GM23338 (cell line): Measurements from ENCODE around the gene C5orf47. TPM values are rescaled to one million over a fixed set of nuclear protein-coding genes. Genes with fewer than 3 reads are reported as not detected.

ENCODE experiments used
- ATAC-seq: fragments of 200-7000 bp; cut with Tn5 transposase; 3 replicates; pipeline ENCODE4 v1.9.1; 2020
- DNase-seq: peaks from one replicate; pipeline ENCODE4 v3.0.0-alpha.2; 2015; ENCODE audit warnings: low spot score
- H2AFZ ChIP-seq: fragments of 200-600 bp; sonication (generic); 2 replicates; pipeline ENCODE4 v1.8.0; 2016; ENCODE audit warnings: antibody characterized with exemption, mild to moderate bottlenecking, moderate library complexity
- H3F3A ChIP-seq: fragments of 200-600 bp; sonication (generic); replicated peaks from 2 replicates; pipeline ENCODE4 v1.8.0; 2017; ENCODE audit warnings: antibody characterized with exemption, mixed run types, low read depth
- H3K27ac ChIP-seq: fragments of 200-600 bp; sonication (generic); 2 replicates; pipeline ENCODE4 v1.6.1; 2016; ENCODE audit warnings: low read depth
- H3K27me3 ChIP-seq: fragments of 200-600 bp; sonication (generic); 2 replicates; pipeline ENCODE4 v1.8.0; 2016; ENCODE audit warnings: mild to moderate bottlenecking, mixed run types, moderate library complexity; ENCODE audit not compliant: insufficient read depth
- H3K36me3 ChIP-seq: fragments of 200-600 bp; sonication (generic); 2 replicates; pipeline ENCODE4 v1.8.0; 2016; ENCODE audit warnings: mild to moderate bottlenecking; ENCODE audit not compliant: insufficient read depth
- H3K4me1 ChIP-seq: fragments of 200-600 bp; sonication (generic); 2 replicates; pipeline ENCODE4 v1.8.0; 2016; ENCODE audit warnings: mild to moderate bottlenecking, moderate library complexity; ENCODE audit not compliant: insufficient read depth
- H3K4me2 ChIP-seq: fragments of 200-600 bp; sonication (generic); 2 replicates; pipeline ENCODE4 v1.7.1; 2017; ENCODE audit warnings: mixed run types
- H3K4me3 ChIP-seq: fragments of 200-600 bp; sonication (generic); 2 replicates; pipeline ENCODE4 v1.6.1; 2016; ENCODE audit warnings: mixed run types
- H3K79me2 ChIP-seq: fragments of 200-600 bp; sonication (generic); replicated peaks from 2 replicates; pipeline ENCODE4 v1.8.0; 2017; ENCODE audit warnings: mild to moderate bottlenecking; ENCODE audit not compliant: insufficient read depth
- H3K9me2 ChIP-seq: fragments of 200-600 bp; sonication (generic); 2 replicates; pipeline ENCODE4 v1.8.0; 2017; ENCODE audit not compliant: insufficient read depth
- H4K20me1 ChIP-seq: fragments of 200-600 bp; sonication (generic); replicated peaks from 2 replicates; pipeline ENCODE4 v1.8.0; 2017; ENCODE audit warnings: mild to moderate bottlenecking; ENCODE audit not compliant: insufficient read depth
- H3K27ac Mint-ChIP-seq: 2 replicates; pipeline ENCODE4 v1.8.0; 2020; ENCODE audit warnings: inconsistent platforms, mild to moderate bottlenecking, moderate library complexity, mixed read lengths
- H3K27me3 Mint-ChIP-seq: 3 replicates; pipeline ENCODE4 v1.8.0; 2022; ENCODE audit warnings: low read depth, mild to moderate bottlenecking, moderate library complexity, mixed read lengths, inconsistent platforms; ENCODE audit not compliant: insufficient read depth, poor library complexity
- H3K36me3 Mint-ChIP-seq: 3 replicates; pipeline ENCODE4 v1.8.0; 2021; ENCODE audit warnings: low read depth, mild to moderate bottlenecking, inconsistent platforms, moderate library complexity, mixed read lengths
- H3K4me1 Mint-ChIP-seq: 3 replicates; pipeline ENCODE4 v1.8.0; 2020; ENCODE audit warnings: mild to moderate bottlenecking, inconsistent platforms, mixed read lengths
- H3K4me3 Mint-ChIP-seq: 3 replicates; pipeline ENCODE4 v1.8.0; 2021; ENCODE audit warnings: moderate library complexity, mild to moderate bottlenecking, inconsistent platforms, mixed read lengths
- H3K9me3 Mint-ChIP-seq: 3 replicates; pipeline ENCODE4 v1.8.0; 2020; ENCODE audit warnings: moderate library complexity, mild to moderate bottlenecking, inconsistent platforms, mixed read lengths
- CREB1 ChIP-seq: fragments of 250-450 bp; sonication (Bioruptor Pico); IDR thresholded peaks from 2 replicates; pipeline ENCODE4 v1.5.0; 2020; ENCODE audit warnings: low read depth, mild to moderate bottlenecking, moderate library complexity
- EZH2 ChIP-seq: fragments of 200-600 bp; sonication (generic); IDR thresholded peaks from one replicate; pipeline ENCODE4 v1.8.0; 2017; ENCODE audit warnings: antibody characterized with exemption, mild to moderate bottlenecking, low read depth; ENCODE audit not compliant: unreplicated experiment
- EZH2phosphoT487 ChIP-seq: fragments of 200-600 bp; sonication (generic); IDR thresholded peaks from one replicate; pipeline ENCODE4 v1.8.1; 2018; ENCODE audit warnings: antibody characterized with exemption; ENCODE audit not compliant: unreplicated experiment
- JUNB ChIP-seq: IDR thresholded peaks from one replicate; pipeline ENCODE4 v1.6.1; 2016; ENCODE audit warnings: antibody characterized with exemption; ENCODE audit not compliant: unreplicated experiment
- STAT1 ChIP-seq: IDR thresholded peaks from one replicate; pipeline ENCODE4 v1.6.1; 2016; ENCODE audit warnings: antibody characterized with exemption; ENCODE audit not compliant: unreplicated experiment
- polyA plus RNA-seq: library from polyadenylated mRNA; unstranded; fragments of >200 nt; fragmentation: Nextera tagmentation; extraction: Ambion mirVana; gene quantifications from 2 replicates; pipeline ENCODE4 v1.2.1, GENCODE V29; 2016
- total RNA-seq: library from RNA; depleted of rRNA; stranded (reverse); fragments of >200 nt; shearing (Covaris generic); gene quantifications from 2 replicates; pipeline ENCODE4 v1.2.3, GENCODE V29; 2014
- TF ChIP-seq, protein P1 (sequence below): IDR thresholded peaks from 2 replicates; pipeline ENCODE4 v1.6.1; 2016; ENCODE audit warnings: antibody characterized with exemption
- TF ChIP-seq, protein P2 (sequence below): fragments of 250-450 bp; sonication (Bioruptor Pico); IDR thresholded peaks from 2 replicates; pipeline ENCODE4 v1.5.0; 2020; ENCODE audit warnings: mild to moderate bottlenecking, moderate library complexity
- TF ChIP-seq, protein P3 (sequence below): IDR thresholded peaks from one replicate; pipeline ENCODE4 v1.6.1; 2018; ENCODE audit warnings: antibody characterized with exemption; ENCODE audit not compliant: unreplicated experiment
- TF ChIP-seq, protein P4 (sequence below), 2 experiments: fragments of 200-600 bp in 1 of 2; sonication (generic) in 1 of 2; conservative IDR thresholded peaks; 2 replicates each; pipeline versions ENCODE4 v1.5.1 to v1.6.1; 2016 to 2017; ENCODE audit warnings: antibody characterized with exemption in 2 of 2, low read depth in 2 of 2, mild to moderate bottlenecking in 2 of 2, moderate library complexity in 1 of 2

Gene C5orf47
- total and polyA plus RNA-seq, 2 experiments from 2014 or later = 0.63 to 1.1 TPM

DNA sequence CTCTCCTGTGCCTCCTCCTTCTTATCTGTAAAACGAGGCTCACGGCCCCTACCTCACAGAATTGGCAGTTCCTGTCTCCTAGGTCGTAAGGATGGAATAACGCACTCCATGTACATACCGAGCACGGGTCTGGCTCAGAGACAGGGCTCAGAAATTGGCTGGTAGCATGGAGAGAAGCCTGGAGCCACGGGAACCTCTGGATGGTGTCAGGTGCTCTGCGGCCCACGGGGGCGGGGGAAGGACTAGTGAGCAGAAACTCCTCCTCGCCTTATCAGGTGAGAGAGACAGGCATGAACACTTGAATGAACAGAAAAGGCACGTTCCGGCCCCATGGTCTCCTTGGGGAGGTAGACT is 15.4 kb upstream of the C5orf47 start:
- DNase-seq = peak; percentile 69
- H3K27ac Mint-ChIP-seq = peak overlapping the region; percentile 23; the same call in 1 of the 2 replicates
- no peaks in the 10 kb centered on the region for H3K36me3 ChIP-seq
- TF ChIP-seq EZH2 (no peak), STAT1 (no peak), EZH2phosphoT487 (no peak), CREB1 (CRISPR knock-in tag) (no peak), JUNB (no peak)
- TF ChIP-seq, protein P1, sequence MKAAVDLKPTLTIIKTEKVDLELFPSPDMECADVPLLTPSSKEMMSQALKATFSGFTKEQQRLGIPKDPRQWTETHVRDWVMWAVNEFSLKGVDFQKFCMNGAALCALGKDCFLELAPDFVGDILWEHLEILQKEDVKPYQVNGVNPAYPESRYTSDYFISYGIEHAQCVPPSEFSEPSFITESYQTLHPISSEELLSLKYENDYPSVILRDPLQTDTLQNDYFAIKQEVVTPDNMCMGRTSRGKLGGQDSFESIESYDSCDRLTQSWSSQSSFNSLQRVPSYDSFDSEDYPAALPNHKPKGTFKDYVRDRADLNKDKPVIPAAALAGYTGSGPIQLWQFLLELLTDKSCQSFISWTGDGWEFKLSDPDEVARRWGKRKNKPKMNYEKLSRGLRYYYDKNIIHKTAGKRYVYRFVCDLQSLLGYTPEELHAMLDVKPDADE = no peak
- TF ChIP-seq, protein P2, sequence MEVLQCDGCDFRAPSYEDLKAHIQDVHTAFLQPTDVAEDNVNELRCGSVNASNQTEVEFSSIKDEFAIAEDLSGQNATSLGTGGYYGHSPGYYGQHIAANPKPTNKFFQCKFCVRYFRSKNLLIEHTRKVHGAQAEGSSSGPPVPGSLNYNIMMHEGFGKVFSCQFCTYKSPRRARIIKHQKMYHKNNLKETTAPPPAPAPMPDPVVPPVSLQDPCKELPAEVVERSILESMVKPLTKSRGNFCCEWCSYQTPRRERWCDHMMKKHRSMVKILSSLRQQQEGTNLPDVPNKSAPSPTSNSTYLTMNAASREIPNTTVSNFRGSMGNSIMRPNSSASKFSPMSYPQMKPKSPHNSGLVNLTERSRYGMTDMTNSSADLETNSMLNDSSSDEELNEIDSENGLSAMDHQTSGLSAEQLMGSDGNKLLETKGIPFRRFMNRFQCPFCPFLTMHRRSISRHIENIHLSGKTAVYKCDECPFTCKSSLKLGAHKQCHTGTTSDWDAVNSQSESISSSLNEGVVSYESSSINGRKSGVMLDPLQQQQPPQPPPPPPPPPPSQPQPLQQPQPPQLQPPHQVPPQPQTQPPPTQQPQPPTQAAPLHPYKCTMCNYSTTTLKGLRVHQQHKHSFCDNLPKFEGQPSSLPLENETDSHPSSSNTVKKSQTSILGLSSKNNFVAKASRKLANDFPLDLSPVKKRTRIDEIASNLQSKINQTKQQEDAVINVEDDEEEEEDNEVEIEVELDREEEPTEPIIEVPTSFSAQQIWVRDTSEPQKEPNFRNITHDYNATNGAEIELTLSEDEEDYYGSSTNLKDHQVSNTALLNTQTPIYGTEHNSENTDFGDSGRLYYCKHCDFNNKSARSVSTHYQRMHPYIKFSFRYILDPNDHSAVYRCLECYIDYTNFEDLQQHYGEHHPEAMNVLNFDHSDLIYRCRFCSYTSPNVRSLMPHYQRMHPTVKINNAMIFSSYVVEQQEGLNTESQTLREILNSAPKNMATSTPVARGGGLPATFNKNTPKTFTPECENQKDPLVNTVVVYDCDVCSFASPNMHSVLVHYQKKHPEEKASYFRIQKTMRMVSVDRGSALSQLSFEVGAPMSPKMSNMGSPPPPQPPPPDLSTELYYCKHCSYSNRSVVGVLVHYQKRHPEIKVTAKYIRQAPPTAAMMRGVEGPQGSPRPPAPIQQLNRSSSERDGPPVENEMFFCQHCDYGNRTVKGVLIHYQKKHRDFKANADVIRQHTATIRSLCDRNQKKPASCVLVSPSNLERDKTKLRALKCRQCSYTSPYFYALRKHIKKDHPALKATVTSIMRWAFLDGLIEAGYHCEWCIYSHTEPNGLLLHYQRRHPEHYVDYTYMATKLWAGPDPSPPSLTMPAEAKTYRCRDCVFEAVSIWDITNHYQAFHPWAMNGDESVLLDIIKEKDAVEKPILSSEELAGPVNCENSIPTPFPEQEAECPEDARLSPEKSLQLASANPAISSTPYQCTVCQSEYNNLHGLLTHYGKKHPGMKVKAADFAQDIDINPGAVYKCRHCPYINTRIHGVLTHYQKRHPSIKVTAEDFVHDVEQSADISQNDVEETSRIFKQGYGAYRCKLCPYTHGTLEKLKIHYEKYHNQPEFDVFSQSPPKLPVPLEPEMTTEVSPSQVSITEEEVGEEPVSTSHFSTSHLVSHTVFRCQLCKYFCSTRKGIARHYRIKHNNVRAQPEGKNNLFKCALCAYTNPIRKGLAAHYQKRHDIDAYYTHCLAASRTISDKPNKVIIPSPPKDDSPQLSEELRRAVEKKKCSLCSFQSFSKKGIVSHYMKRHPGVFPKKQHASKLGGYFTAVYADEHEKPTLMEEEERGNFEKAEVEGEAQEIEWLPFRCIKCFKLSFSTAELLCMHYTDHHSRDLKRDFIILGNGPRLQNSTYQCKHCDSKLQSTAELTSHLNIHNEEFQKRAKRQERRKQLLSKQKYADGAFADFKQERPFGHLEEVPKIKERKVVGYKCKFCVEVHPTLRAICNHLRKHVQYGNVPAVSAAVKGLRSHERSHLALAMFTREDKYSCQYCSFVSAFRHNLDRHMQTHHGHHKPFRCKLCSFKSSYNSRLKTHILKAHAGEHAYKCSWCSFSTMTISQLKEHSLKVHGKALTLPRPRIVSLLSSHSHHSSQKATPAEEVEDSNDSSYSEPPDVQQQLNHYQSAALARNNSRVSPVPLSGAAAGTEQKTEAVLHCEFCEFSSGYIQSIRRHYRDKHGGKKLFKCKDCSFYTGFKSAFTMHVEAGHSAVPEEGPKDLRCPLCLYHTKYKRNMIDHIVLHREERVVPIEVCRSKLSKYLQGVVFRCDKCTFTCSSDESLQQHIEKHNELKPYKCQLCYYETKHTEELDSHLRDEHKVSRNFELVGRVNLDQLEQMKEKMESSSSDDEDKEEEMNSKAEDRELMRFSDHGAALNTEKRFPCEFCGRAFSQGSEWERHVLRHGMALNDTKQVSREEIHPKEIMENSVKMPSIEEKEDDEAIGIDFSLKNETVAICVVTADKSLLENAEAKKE (CRISPR knock-in tag) = no peak
- TF ChIP-seq, protein P3, sequence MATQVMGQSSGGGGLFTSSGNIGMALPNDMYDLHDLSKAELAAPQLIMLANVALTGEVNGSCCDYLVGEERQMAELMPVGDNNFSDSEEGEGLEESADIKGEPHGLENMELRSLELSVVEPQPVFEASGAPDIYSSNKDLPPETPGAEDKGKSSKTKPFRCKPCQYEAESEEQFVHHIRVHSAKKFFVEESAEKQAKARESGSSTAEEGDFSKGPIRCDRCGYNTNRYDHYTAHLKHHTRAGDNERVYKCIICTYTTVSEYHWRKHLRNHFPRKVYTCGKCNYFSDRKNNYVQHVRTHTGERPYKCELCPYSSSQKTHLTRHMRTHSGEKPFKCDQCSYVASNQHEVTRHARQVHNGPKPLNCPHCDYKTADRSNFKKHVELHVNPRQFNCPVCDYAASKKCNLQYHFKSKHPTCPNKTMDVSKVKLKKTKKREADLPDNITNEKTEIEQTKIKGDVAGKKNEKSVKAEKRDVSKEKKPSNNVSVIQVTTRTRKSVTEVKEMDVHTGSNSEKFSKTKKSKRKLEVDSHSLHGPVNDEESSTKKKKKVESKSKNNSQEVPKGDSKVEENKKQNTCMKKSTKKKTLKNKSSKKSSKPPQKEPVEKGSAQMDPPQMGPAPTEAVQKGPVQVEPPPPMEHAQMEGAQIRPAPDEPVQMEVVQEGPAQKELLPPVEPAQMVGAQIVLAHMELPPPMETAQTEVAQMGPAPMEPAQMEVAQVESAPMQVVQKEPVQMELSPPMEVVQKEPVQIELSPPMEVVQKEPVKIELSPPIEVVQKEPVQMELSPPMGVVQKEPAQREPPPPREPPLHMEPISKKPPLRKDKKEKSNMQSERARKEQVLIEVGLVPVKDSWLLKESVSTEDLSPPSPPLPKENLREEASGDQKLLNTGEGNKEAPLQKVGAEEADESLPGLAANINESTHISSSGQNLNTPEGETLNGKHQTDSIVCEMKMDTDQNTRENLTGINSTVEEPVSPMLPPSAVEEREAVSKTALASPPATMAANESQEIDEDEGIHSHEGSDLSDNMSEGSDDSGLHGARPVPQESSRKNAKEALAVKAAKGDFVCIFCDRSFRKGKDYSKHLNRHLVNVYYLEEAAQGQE = no peak
- TF ChIP-seq, protein P4, sequence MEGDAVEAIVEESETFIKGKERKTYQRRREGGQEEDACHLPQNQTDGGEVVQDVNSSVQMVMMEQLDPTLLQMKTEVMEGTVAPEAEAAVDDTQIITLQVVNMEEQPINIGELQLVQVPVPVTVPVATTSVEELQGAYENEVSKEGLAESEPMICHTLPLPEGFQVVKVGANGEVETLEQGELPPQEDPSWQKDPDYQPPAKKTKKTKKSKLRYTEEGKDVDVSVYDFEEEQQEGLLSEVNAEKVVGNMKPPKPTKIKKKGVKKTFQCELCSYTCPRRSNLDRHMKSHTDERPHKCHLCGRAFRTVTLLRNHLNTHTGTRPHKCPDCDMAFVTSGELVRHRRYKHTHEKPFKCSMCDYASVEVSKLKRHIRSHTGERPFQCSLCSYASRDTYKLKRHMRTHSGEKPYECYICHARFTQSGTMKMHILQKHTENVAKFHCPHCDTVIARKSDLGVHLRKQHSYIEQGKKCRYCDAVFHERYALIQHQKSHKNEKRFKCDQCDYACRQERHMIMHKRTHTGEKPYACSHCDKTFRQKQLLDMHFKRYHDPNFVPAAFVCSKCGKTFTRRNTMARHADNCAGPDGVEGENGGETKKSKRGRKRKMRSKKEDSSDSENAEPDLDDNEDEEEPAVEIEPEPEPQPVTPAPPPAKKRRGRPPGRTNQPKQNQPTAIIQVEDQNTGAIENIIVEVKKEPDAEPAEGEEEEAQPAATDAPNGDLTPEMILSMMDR (conservative IDR thresholded peaks at IDR 0.05; ENCODE audit: low read depth in 2 of 2) = no peak
- no peaks in the 10 kb centered on the region for H3K9me2 ChIP-seq
- peak overlapping the region; percentile 74 for H3K4me3 Mint-ChIP-seq
- peak overlapping the region; percentile 85 for H3K4me2 ChIP-seq
- peak overlapping the region; percentile 95 for H2AFZ ChIP-seq
- H3K79me2 ChIP-seq = no peaks in the 10 kb centered on the region
- H3K27me3 ChIP-seq = no peaks in the 10 kb centered on the region
- H3K36me3 Mint-ChIP-seq = peaks cover 13% of the 10 kb centered on the region; the same call in 1 of the 3 replicates
- H3K9me3 Mint-ChIP-seq = peaks cover 16% of the 10 kb centered on the region; the same call in 2 of the 3 replicates
- peaks cover 9% of the 10 kb centered on the region; the same call in 1 of the 2 replicates for H3F3A ChIP-seq
- H3K27me3 Mint-ChIP-seq = peaks cover 5% of the 10 kb centered on the region
- H4K20me1 ChIP-seq = no peaks in the 10 kb centered on the region
- H3K4me1 Mint-ChIP-seq = peaks cover 43% of the 10 kb centered on the region
- peak; percentile 51 for ATAC-seq
- H3K27ac ChIP-seq = no peak overlapping the region
- H3K4me1 ChIP-seq = peaks cover 42% of the 10 kb centered on the region
- peak overlapping the region; percentile 58 for H3K4me3 ChIP-seq
